Measurements from ENCODE around the gene KRT78. TPM values are rescaled to one million over a fixed set of nuclear protein-coding genes. Genes with fewer than 3 reads are reported as not detected.

KRT78 gene
- total and polyA plus RNA-seq, 9 of the 15 experiments (the other 6 are each of a cell fraction or from before 2014, with no cell fraction given) = not detected

DNA sequence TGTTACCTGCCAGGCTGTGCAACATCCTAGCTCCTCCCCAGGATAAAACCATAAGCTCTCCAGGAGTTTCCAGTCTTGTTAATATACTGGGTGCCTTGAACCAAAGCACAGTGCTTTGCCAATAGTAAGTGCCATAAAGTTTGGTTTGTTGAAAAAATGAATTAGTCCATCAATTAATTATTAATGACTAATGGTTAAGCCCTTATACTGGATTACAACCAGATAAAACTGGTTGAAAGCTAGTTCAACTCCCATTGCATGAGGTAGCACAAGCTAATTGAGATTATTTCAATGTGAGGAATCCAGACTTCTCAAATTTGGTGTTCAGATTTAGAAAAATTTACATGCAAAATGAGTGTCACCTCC lies 51.3 kb downstream of the KRT78 start:
- DNase-seq (ENCODE audit: extremely low read depth in 1 of 4, low spot score in 3 of 4) (no peak), FAIRE-seq (no peak), ATAC-seq (no peak)
- in situ Hi-C loops (cut with MboI) = no loop called here
- Histone ChIP-seq H3K4me2 (ENCODE audit: insufficient read depth, low read length) (peak overlapping the region; percentile 17; the same call in 1 of the 2 replicates), H3K79me2 (ENCODE audit: control insufficient read depth, insufficient read depth, low read length) (no peaks in the 10 kb centered on the region), H3K27me3 (ENCODE audit: control insufficient read depth in 2 of 2, insufficient read depth in 2 of 2, low read length in 2 of 2) (no peaks in the 10 kb centered on the region), H3K9ac (ENCODE audit: insufficient read depth in 1 of 2, low read depth in 2 of 2, low read length in 2 of 2) (no peak overlapping the region; a peak in 1 of 4 replicates), H3K9me1 (ENCODE audit: control insufficient read depth, insufficient read depth, low read length) (no peaks in the 10 kb centered on the region), H3K27ac (ENCODE audit: extremely low read depth, low read depth, low read length) (peak overlapping the region; percentile 19; the same call in 2 of the 3 replicates), H2AFZ (ENCODE audit: low read depth, low read length) (no peak overlapping the region), H3K4me1 (replicated peaks in 1 of 2; ENCODE audit: control insufficient read depth in 2 of 2, insufficient read depth in 2 of 2, low read length in 2 of 2) (peaks cover 28 to 37% of the 10 kb centered on the region in 2 experiments; a peak in 4 of 5 replicates), H3K36me3 (ENCODE audit: control insufficient read depth, insufficient read depth, low read length) (no peaks in the 10 kb centered on the region), H3K9me3 (replicated peaks; ENCODE audit: control insufficient read depth, insufficient read depth, low read depth, low read length) (no peaks in the 10 kb centered on the region), H4K20me1 (replicated peaks; ENCODE audit: control insufficient read depth, insufficient read depth, low read length) (no peaks in the 10 kb centered on the region), H3K4me3 (no peak overlapping the region)
- intact Hi-C loops (cut with micrococcal nuclease) = no loop called here
- POLR2A ChIA-PET = interaction anchor here (0.6 to 1.9 kb wide), 6 partner anchors 9 to 400 kb away, joined by 3 to 11 read pairs (median 4); no protein-coding TSS in a partner anchor
- CTCF ChIA-PET (ENCODE audit: low intra/inter-chr PET ratio) = no interaction called here
- no TSS peak for BruUV-seq (replicated peaks)
- TF ChIP-seq CXXC5 (CRISPR knock-in tag; IDR thresholded peaks at IDR 0.05) (0 out of 2 replicates have a peak, but pooled peaks have one; percentile 3), RBM39 (optimal IDR thresholded peaks at IDR 0.05; ENCODE audit: low read depth, low read length) (no peak), DACH1 (IDR thresholded peaks at IDR 0.05; ENCODE audit: partially characterized antibody) (peak; percentile 93), TRIM28 (IDR thresholded peaks at IDR 0.05) (no peak; the same call in 1 of the 2 replicates), ZBTB11 (CRISPR knock-in tag; IDR thresholded peaks at IDR 0.05) (0 out of 6 replicates have a peak, but pooled peaks of 1 of the 3 experiments have one; percentile 35), ATF7 (IDR thresholded peaks at IDR 0.05) (0 out of 2 replicates have a peak, but pooled peaks have one; percentile 3), TBP (optimal IDR thresholded peaks at IDR 0.05; ENCODE audit: low read depth, low read length) (peak; percentile 0)
- TF ChIP-seq, protein P1, sequence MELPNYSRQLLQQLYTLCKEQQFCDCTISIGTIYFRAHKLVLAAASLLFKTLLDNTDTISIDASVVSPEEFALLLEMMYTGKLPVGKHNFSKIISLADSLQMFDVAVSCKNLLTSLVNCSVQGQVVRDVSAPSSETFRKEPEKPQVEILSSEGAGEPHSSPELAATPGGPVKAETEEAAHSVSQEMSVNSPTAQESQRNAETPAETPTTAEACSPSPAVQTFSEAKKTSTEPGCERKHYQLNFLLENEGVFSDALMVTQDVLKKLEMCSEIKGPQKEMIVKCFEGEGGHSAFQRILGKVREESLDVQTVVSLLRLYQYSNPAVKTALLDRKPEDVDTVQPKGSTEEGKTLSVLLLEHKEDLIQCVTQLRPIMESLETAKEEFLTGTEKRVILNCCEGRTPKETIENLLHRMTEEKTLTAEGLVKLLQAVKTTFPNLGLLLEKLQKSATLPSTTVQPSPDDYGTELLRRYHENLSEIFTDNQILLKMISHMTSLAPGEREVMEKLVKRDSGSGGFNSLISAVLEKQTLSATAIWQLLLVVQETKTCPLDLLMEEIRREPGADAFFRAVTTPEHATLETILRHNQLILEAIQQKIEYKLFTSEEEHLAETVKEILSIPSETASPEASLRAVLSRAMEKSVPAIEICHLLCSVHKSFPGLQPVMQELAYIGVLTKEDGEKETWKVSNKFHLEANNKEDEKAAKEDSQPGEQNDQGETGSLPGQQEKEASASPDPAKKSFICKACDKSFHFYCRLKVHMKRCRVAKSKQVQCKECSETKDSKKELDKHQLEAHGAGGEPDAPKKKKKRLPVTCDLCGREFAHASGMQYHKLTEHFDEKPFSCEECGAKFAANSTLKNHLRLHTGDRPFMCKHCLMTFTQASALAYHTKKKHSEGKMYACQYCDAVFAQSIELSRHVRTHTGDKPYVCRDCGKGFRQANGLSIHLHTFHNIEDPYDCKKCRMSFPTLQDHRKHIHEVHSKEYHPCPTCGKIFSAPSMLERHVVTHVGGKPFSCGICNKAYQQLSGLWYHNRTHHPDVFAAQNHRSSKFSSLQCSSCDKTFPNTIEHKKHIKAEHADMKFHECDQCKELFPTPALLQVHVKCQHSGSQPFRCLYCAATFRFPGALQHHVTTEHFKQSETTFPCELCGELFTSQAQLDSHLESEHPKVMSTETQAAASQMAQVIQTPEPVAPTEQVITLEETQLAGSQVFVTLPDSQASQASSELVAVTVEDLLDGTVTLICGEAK (IDR thresholded peaks at IDR 0.05) = peak; percentile 43; the same call in 1 of the 2 replicates
- TF ChIP-seq, protein P1 (CRISPR knock-in tag; IDR thresholded peaks at IDR 0.05) = no peak

All from K562 (cell line).